GM12878 (cell line): Measurements from ENCODE around the gene SH3BP1. TPM values are rescaled to one million over a fixed set of nuclear protein-coding genes. Genes with fewer than 3 reads are reported as not detected.

Experiments
- ATAC-seq: fragments of 200-7000 bp; cut with Tn5 transposase; 3 replicates; pipeline ENCODE4 v1.9.1; 2020; ENCODE audit warnings: mild to moderate bottlenecking, moderate library complexity
- BruUV-seq: library from RNA; stranded (reverse); fragments of 400-500 nt; replicated peaks from 2 replicates; lab custom pipeline; 2021; lab: Mats Ljungman, UMichigan
- CTCF ChIA-PET: fragments of 300-600 bp; sonication (Branson Sonifier 250); formaldehyde crosslinking; extraction: SDS; loops from one replicate; lab custom pipeline; 2021; ENCODE audit warnings: inconsistent platforms; lab: Yijun Ruan, JAX
- POLR2A ChIA-PET: fragments of 350-600 bp; formaldehyde crosslinking; extraction: SDS; loops from one replicate; lab custom pipeline; 2021; ENCODE audit warnings: inconsistent platforms; lab: Charles Lee
- RAD21 ChIA-PET: fragments of 300-600 bp; sonication (Branson Sonifier 250); formaldehyde crosslinking; loops from one replicate; lab custom pipeline; 2023; ENCODE audit warnings: antibody characterized with exemption; ENCODE audit not compliant: unreplicated experiment; lab: Charles Lee
- SMC1A ChIA-PET: fragments of 300-600 bp; sonication (Branson Sonifier 250); formaldehyde crosslinking; loops from one replicate; lab custom pipeline; 2023; ENCODE audit not compliant: unreplicated experiment, uncharacterized antibody; lab: Charles Lee
- DNase-seq: peaks from one replicate; pipeline ENCODE4 v3.0.0-alpha.2; 2011; ENCODE audit warnings: low read depth, low spot score
- FAIRE-seq: peaks from 3 replicates; lab custom pipeline; 2011; peaks lifted over from hg19 to GRCh38; lab: Jason Lieb, UNC
- H2AFZ ChIP-seq: 2 replicates; pipeline ENCODE4 v1.6.0; 2011; ENCODE audit warnings: low read depth, low read length, control low read depth; ENCODE audit not compliant: control insufficient read depth
- H3K27ac ChIP-seq: 2 replicates; pipeline ENCODE4 v1.5.1; 2011; ENCODE audit warnings: control low read depth; ENCODE audit not compliant: control insufficient read depth, insufficient read depth
- H3K27me3 ChIP-seq, 2 experiments: replicated peaks in 1 of 2; 2 replicates each; pipeline versions ENCODE4 v1.6.0 to v1.6.1; 2011; ENCODE audit warnings: low read length in 1 of 2; ENCODE audit not compliant: control insufficient read depth in 2 of 2, insufficient read depth in 2 of 2
- H3K36me3 ChIP-seq, 2 experiments: 2 replicates each; pipeline ENCODE4 v1.5.1; 2011; ENCODE audit warnings: low read length in 1 of 2; ENCODE audit not compliant: control insufficient read depth in 2 of 2, insufficient read depth in 2 of 2
- H3K4me1 ChIP-seq: 2 replicates; pipeline ENCODE4 v1.6.1; 2011; ENCODE audit warnings: mild to moderate bottlenecking, low read length, moderate library complexity, mixed read lengths; ENCODE audit not compliant: control insufficient read depth, insufficient read depth
- H3K4me2 ChIP-seq: 2 replicates; pipeline ENCODE4 v1.6.0; 2011; ENCODE audit warnings: control low read depth; ENCODE audit not compliant: control insufficient read depth, insufficient read depth
- H3K4me3 ChIP-seq: fragments of 200-600 bp; sonication (generic); 2 replicates; pipeline ENCODE4 v1.5.1; 2016
- H3K79me2 ChIP-seq: 2 replicates; pipeline ENCODE4 v1.6.0; 2011; ENCODE audit warnings: low read length; ENCODE audit not compliant: control insufficient read depth, insufficient read depth
- H3K9ac ChIP-seq: 2 replicates; pipeline ENCODE4 v1.8.0; 2011; ENCODE audit warnings: low read length, control low read depth, mixed read lengths; ENCODE audit not compliant: control insufficient read depth, insufficient read depth
- H3K9me3 ChIP-seq: replicated peaks from 3 replicates; pipeline ENCODE4 v1.5.1; 2011; ENCODE audit warnings: mild to moderate bottlenecking, low read length; ENCODE audit not compliant: control insufficient read depth, insufficient read depth
- H4K20me1 ChIP-seq: 2 replicates; pipeline ENCODE4 v1.6.0; 2011; ENCODE audit not compliant: control insufficient read depth, insufficient read depth
- ASH2L ChIP-seq: fragments of 300-600, 200-600 bp; sonication (generic); IDR thresholded peaks from 2 replicates; pipeline ENCODE4 v1.6.1; 2017; ENCODE audit warnings: low read depth, mild to moderate bottlenecking, borderline replicate concordance
- BHLHE40 ChIP-seq, 2 experiments: fragments of 450-650 bp in 1 of 2; IDR thresholded peaks; 2 replicates each; pipeline ENCODE4 v1.6.1; 2011 to 2017; ENCODE audit warnings: low read depth in 2 of 2, borderline replicate concordance in 1 of 2, improper control_type of control experiment in 1 of 2, low read length in 1 of 2, mild to moderate bottlenecking in 1 of 2
- CEBPZ ChIP-seq: fragments of 150-350 bp; IDR thresholded peaks from 2 replicates; pipeline ENCODE4 v1.6.1; 2016; ENCODE audit warnings: low read depth, low read length
- DPF2 ChIP-seq: fragments of 450-650 bp; IDR thresholded peaks from 2 replicates; pipeline ENCODE4 v1.6.1; 2017; ENCODE audit warnings: mild to moderate bottlenecking
- EED ChIP-seq: sonication (generic); IDR thresholded peaks from 2 replicates; pipeline ENCODE4 v1.6.1; 2016; ENCODE audit warnings: antibody characterized with exemption, low read depth
- ETV6 ChIP-seq, 2 experiments: fragments of 450-650 bp in 1 of 2; IDR thresholded peaks in 1 of 2; conservative IDR thresholded peaks in 1 of 2; 2 replicates each; pipeline ENCODE4 v1.6.1; 2014; ENCODE audit warnings: antibody characterized with exemption in 1 of 2, borderline replicate concordance in 1 of 2, low read depth in 1 of 2, mild to moderate bottlenecking in 1 of 2, moderate library complexity in 1 of 2
- EZH2 ChIP-seq: IDR thresholded peaks from 2 replicates; pipeline ENCODE4 v1.6.1; 2012; ENCODE audit warnings: low read depth, mild to moderate bottlenecking, control low read depth, inconsistent platforms, low read length, borderline replicate concordance; ENCODE audit not compliant: control insufficient read depth
- KDM1A ChIP-seq: fragments of 200-600 bp; sonication (generic); IDR thresholded peaks from 2 replicates; pipeline ENCODE4 v1.6.1; 2016; ENCODE audit warnings: borderline replicate concordance
- MAX ChIP-seq: IDR thresholded peaks from 2 replicates; pipeline ENCODE4 v1.6.1; 2012; ENCODE audit warnings: low read depth, low read length, improper control_type of control experiment
- MLLT1 ChIP-seq: fragments of 450-650 bp; IDR thresholded peaks from 2 replicates; pipeline ENCODE4 v1.6.1; 2016; ENCODE audit warnings: mild to moderate bottlenecking
- MXI1 ChIP-seq: fragments of 150-350 bp; IDR thresholded peaks from 2 replicates; pipeline ENCODE4 v1.6.1; 2011; ENCODE audit warnings: low read depth, mild to moderate bottlenecking, inconsistent platforms, low read length, improper control_type of control experiment
- RB1 ChIP-seq: fragments of 450-650 bp; formaldehyde crosslinking; IDR thresholded peaks from 2 replicates; pipeline ENCODE4 v1.6.1; 2017; ENCODE audit warnings: mild to moderate bottlenecking, borderline replicate concordance
- SMAD5 ChIP-seq: IDR thresholded peaks from 2 replicates; pipeline ENCODE4 v1.6.1; 2016; ENCODE audit warnings: antibody characterized with exemption, low read depth
- USF2 ChIP-seq: IDR thresholded peaks from 2 replicates; pipeline ENCODE4 v1.6.1; 2011; ENCODE audit warnings: low read depth, low read length, improper control_type of control experiment, borderline replicate concordance
- WGBS: methylation state at CpG from one replicate; pipeline ENCODE4 v1.1.6; 2016; ENCODE audit warnings: low lambda C conversion rate; ENCODE audit not compliant: insufficient replicate concordance, insufficient coverage; ENCODE audit errors: missing lambda C conversion rate; 5-methylcytosine and 5-hydroxymethylcytosine counted together
- in situ Hi-C: fragments of 300-500 bp; cut with MboI; formaldehyde crosslinking; loops from 9 replicates; pipeline ENCODE4 v1.14.3; 2018; ENCODE audit warnings: mixed read lengths
- intact Hi-C: fragments of 100-400 bp; cut with micrococcal nuclease; formaldehyde crosslinking; loops from one replicate; pipeline ENCODE4 v1.14.2; 2022; ENCODE audit not compliant: unreplicated experiment
- polyA plus RNA-seq, 11 experiments: library from polyadenylated mRNA; depleted of rRNA in 4 of 11; unstranded in 6 of 11; stranded (reverse) in 5 of 11; fragments of >200 nt; fragmentation: Nextera tagmentation in 4 of 11; fragmentation: Illumina TruSeq in 1 of 11; extraction: Ambion mirVana in 4 of 11; extraction: Trizol in 1 of 11; gene quantifications; 1 replicate in 1 of 11; 2 replicates in 10 of 11; pipeline versions ENCODE4 v1.2.1 to v1.2.3, GENCODE V29; 2011 to 2016; ENCODE audit warnings: inconsistent platforms in 2 of 11, missing spikeins in 2 of 11, low read depth in 1 of 11
- total RNA-seq, 4 experiments: library from RNA; depleted of rRNA in 3 of 4; stranded (reverse); fragments of >200 nt in 3 of 4; fragmentation: Illumina TruSeq in 1 of 4; extraction: Trizol in 1 of 4; gene quantifications; 2 replicates each; pipeline versions ENCODE4 v1.2.1 to v1.2.3, GENCODE V29; 2013 to 2021

The SH3BP1 gene
- total and polyA plus RNA-seq, 10 of the 15 experiments (the other 5 are each of a cell fraction or from before 2014, with no cell fraction given) = 0.29 to 70.5 (median 22.5) TPM

- ChIA-PET CTCF (interaction anchor here (0.6 to 11.8 kb wide), 35 partner anchors 8 to 610 kb away, joined by 3 to 178 read pairs (median 5); partner anchors contain the start of genes LGALS1, NOL12, PDXP and SH3BP1), SMC1A (interaction anchor here (0.7 to 5.5 kb wide), 28 partner anchors 11 to 340 kb away, joined by 3 to 36 read pairs (median 4); partner anchors contain the start of genes LGALS1, MFNG, NOL12 and PDXP), POLR2A (interaction anchor here (0.5 to 4.7 kb wide), 24 partner anchors 11 to 767 kb away, joined by 3 to 67 read pairs (median 7); partner anchors contain the start of genes ANKRD54, LGALS1, MFNG and NOL12), RAD21 (interaction anchor here (0.6 to 5.4 kb wide), 33 partner anchors 10 to 445 kb away, joined by 3 to 61 read pairs (median 4); partner anchors contain the start of genes GCAT, LGALS1, PDXP and POLR2F)
- peak overlapping the region; percentile 87 for H3K27ac ChIP-seq
- FAIRE-seq = no peak
- no TSS peak for BruUV-seq
- in situ Hi-C loops = no loop called here
- H3K4me3 ChIP-seq = peak overlapping the region; percentile 63; the same call in 1 of the 2 replicates
- no peaks in the 10 kb centered on the region for H3K36me3 ChIP-seq
- peak overlapping the region; percentile 94 for H2AFZ ChIP-seq
- peak overlapping the region; percentile 94 for H3K4me2 ChIP-seq
- H3K9ac ChIP-seq = peak overlapping the region; percentile 12; the same call in 1 of the 2 replicates
- H3K27me3 ChIP-seq = no peaks in the 10 kb centered on the region
- peak; percentile 44 for ATAC-seq
- WGBS = 1% methylated on average over 43 of the region's 44 CpGs
- H3K9me3 ChIP-seq = no peaks in the 10 kb centered on the region
- intact Hi-C loops = loop anchor here (1.0 kb wide), 1 partner anchor 74 kb away; no protein-coding TSS in a partner anchor
- H3K4me1 ChIP-seq = peaks cover 17% of the 10 kb centered on the region
- peak; percentile 49 for DNase-seq
- H4K20me1 ChIP-seq = no peaks in the 10 kb centered on the region
- H3K79me2 ChIP-seq = peaks cover 29% of the 10 kb centered on the region
- TF ChIP-seq MXI1 = 0 out of 2 replicates have a peak, but pooled peaks have one; percentile 15
- peak; percentile 35; the same call in 1 of the 2 replicates for TF ChIP-seq EED
- TF ChIP-seq MLLT1 = no peak
- TF ChIP-seq CEBPZ = no peak
- 0 out of 2 replicates have a peak, but pooled peaks have one; percentile 25 for TF ChIP-seq DPF2
- TF ChIP-seq RB1 = peak; percentile 35; the same call in 1 of the 2 replicates
- peak; percentile 47 to 52; a peak in 3 of 4 replicates for TF ChIP-seq BHLHE40 (IDR thresholded peaks at IDR 0.05; ENCODE audit: borderline replicate concordance in 1 of 2, low read depth in 2 of 2, low read length in 1 of 2)
- TF ChIP-seq SMAD5 = no peak
- TF ChIP-seq ASH2L = no peak
- no peak for TF ChIP-seq EZH2
- no peak for TF ChIP-seq USF2
- peak; percentile 73; the same call in 1 of the 2 replicates for TF ChIP-seq KDM1A
- no peak for TF ChIP-seq ETV6 (conservative IDR thresholded peaks at IDR 0.05 in 1 of 2, IDR thresholded peaks at IDR 0.05 in 1 of 2; ENCODE audit: borderline replicate concordance in 1 of 2, low read depth in 1 of 2)
- no peak for TF ChIP-seq MAX
Observed at GRCh38 chr22:37607010-37607934, 32.2 kb upstream of the SH3BP1 start.
